HG03575 (cell line): ENCODE data around the gene CUX1.
"Not testable (repeated sequence)": the region's sequence is repeated elsewhere in the genome, so short reads cannot be mapped to it uniquely, and the experiment has no call there.

Experiments used
- ATAC-seq: cut with Tn5 transposase; IDR thresholded peaks from one replicate; pipeline ENCODE4 v1.9.1; 2021; ENCODE audit not compliant: unreplicated experiment, insufficient number of reproducible peaks, low FRiP score; ENCODE audit errors: extremely low read depth

Gene CUX1

GRCh38 chr7:102119213-102119651 lies 301.8 kb downstream of the CUX1 start:
- no peak for ATAC-seq

GRCh38 chr7:102119925-102120324 lies 302.5 kb downstream of the CUX1 start:
- no peak for ATAC-seq

- no peak for ATAC-seq
These were observed 303.3 kb downstream of the CUX1 start for GRCh38 chr7:102120666-102121195.

GRCh38 chr7:102122026-102122425 lies 304.6 kb downstream of the CUX1 start:
- no peak for ATAC-seq

- no peak for ATAC-seq
These were observed 307.7 kb downstream of the CUX1 start for GRCh38 chr7:102125127-102125596.

GRCh38 chr7:102128303-102128702 lies 310.9 kb downstream of the CUX1 start:
- no peak for ATAC-seq

- ATAC-seq: no peak
These were observed 312.4 kb downstream of the CUX1 start for GRCh38 chr7:102129636-102130370.

- ATAC-seq: no peak
These were observed 314.9 kb downstream of the CUX1 start for GRCh38 chr7:102132209-102132752.

- no peak for ATAC-seq
These were observed 321.2 kb downstream of the CUX1 start for GRCh38 chr7:102138676-102139075.

GRCh38 chr7:102140952-102141370 lies 323.5 kb downstream of the CUX1 start:
- ATAC-seq: no peak

- not testable (repeated sequence) for ATAC-seq
These were observed 325.0 kb downstream of the CUX1 start for GRCh38 chr7:102142433-102142832.

- no peak for ATAC-seq
These were observed 328.7 kb downstream of the CUX1 start for GRCh38 chr7:102146122-102146521.

- no peak for ATAC-seq
These were observed 329.6 kb downstream of the CUX1 start for GRCh38 chr7:102147008-102147407.

GRCh38 chr7:102148799-102149198 lies 331.4 kb downstream of the CUX1 start:
- no peak for ATAC-seq

- ATAC-seq: no peak
These were observed 332.0 kb downstream of the CUX1 start for GRCh38 chr7:102149416-102149815.

GRCh38 chr7:102150266-102150665 lies 332.8 kb downstream of the CUX1 start:
- ATAC-seq: no peak

GRCh38 chr7:102152672-102153598 lies 335.5 kb downstream of the CUX1 start:
- no peak for ATAC-seq

GRCh38 chr7:102153599-102153946 lies 336.1 kb downstream of the CUX1 start:
- no peak for ATAC-seq

GRCh38 chr7:102154425-102154824 lies 337.0 kb downstream of the CUX1 start:
- ATAC-seq: no peak
